ENCODE data around the gene TUBB2B. TPM values are rescaled to one million over a fixed set of nuclear protein-coding genes. Genes with fewer than 3 reads are reported as not detected.

The TUBB2B gene
- polyA plus RNA-seq, 3 donors: 0.15 to 3.5 TPM; not detected in 1

- peaks cover 0 to 18% of the 10 kb centered on the region in 2 donors for H3K27me3 ChIP-seq (ENCODE audit: control insufficient read depth in 2 of 2, insufficient read depth in 2 of 2, low read length in 2 of 2)
- no peaks in the 10 kb centered on the region for H3K9me3 Mint-ChIP-seq
- no peak overlapping the region for H3K4me3 ChIP-seq (replicated peaks in 1 of 3; ENCODE audit: low read depth in 2 of 3, low read length in 3 of 3)
- intact Hi-C loops (cut with micrococcal nuclease): no loop called here
- H3K9ac ChIP-seq (ENCODE audit: insufficient read depth, low read length, poor library complexity, severe bottlenecking): no peak overlapping the region
- WGBS (ENCODE audit: insufficient coverage): 100% methylated on average over 1 of the region's 2 CpGs
- no peak overlapping the region for H3K27ac ChIP-seq (ENCODE audit: low read depth in 1 of 2, low read length in 2 of 2)
- H3K4me2 ChIP-seq (replicated peaks; ENCODE audit: extremely low read depth, low read length, poor library complexity, severe bottlenecking): no peak overlapping the region
- peaks cover 3% of the 10 kb centered on the region for H3K4me1 Mint-ChIP-seq
- no peak for TF ChIP-seq CTCF (IDR thresholded peaks at IDR 0.05)
- H3K9me3 ChIP-seq (replicated peaks in 1 of 2; ENCODE audit: control insufficient read depth in 1 of 2, insufficient read depth in 1 of 2, low read length in 2 of 2): no peaks in the 10 kb centered on the region
- no peaks in the 10 kb centered on the region for H3K36me3 ChIP-seq (replicated peaks in 1 of 2; ENCODE audit: control insufficient read depth in 1 of 2, insufficient read depth in 2 of 2, low read length in 2 of 2)
- H3K27ac Mint-ChIP-seq: no peak overlapping the region
- H4K20me1 ChIP-seq (ENCODE audit: insufficient read depth, low read length): no peaks in the 10 kb centered on the region
- no peak for DNase-seq
- no peaks in the 10 kb centered on the region for H3K79me2 ChIP-seq (ENCODE audit: insufficient read depth, low read length)
- H3K36me3 Mint-ChIP-seq: no peaks in the 10 kb centered on the region
- H2AFZ ChIP-seq (ENCODE audit: insufficient read depth, low read depth, low read length, poor library complexity, severe bottlenecking): no peak overlapping the region
- H3K4me3 Mint-ChIP-seq: no peak overlapping the region
- H3K27me3 Mint-ChIP-seq (ENCODE audit: low read depth in 3 of 3): peaks cover 12 to 33% (median 20%) of the 10 kb centered on the region in 3 donors
- no peaks in the 10 kb centered on the region for H3K4me1 ChIP-seq (ENCODE audit: control insufficient read depth in 1 of 2, insufficient read depth in 2 of 2, low read length in 2 of 2)
Observed at GRCh38 chr6:3213334-3213695, 14.1 kb downstream of the TUBB2B start.

GRCh38 chr6:3212261-3212660 is 15.2 kb downstream of the TUBB2B start:
- no peak for TF ChIP-seq CTCF (IDR thresholded peaks at IDR 0.05)
- H3K27ac Mint-ChIP-seq: no peak overlapping the region
- intact Hi-C loops (cut with micrococcal nuclease): no loop called here
- no peaks in the 10 kb centered on the region for H3K9me3 Mint-ChIP-seq
- H3K4me3 Mint-ChIP-seq: no peak overlapping the region
- H3K4me1 ChIP-seq (ENCODE audit: control insufficient read depth in 1 of 2, insufficient read depth in 2 of 2, low read length in 2 of 2): no peaks in the 10 kb centered on the region
- H3K9ac ChIP-seq (ENCODE audit: insufficient read depth, low read length, poor library complexity, severe bottlenecking): no peak overlapping the region
- WGBS (ENCODE audit: insufficient coverage): 96% methylated on average over 6 of the region's 6 CpGs
- no peak overlapping the region for H3K4me3 ChIP-seq (replicated peaks in 1 of 3; ENCODE audit: low read depth in 2 of 3, low read length in 3 of 3)
- no peaks in the 10 kb centered on the region for H3K36me3 ChIP-seq (replicated peaks in 1 of 2; ENCODE audit: control insufficient read depth in 1 of 2, insufficient read depth in 2 of 2, low read length in 2 of 2)
- H4K20me1 ChIP-seq (ENCODE audit: insufficient read depth, low read length): no peaks in the 10 kb centered on the region
- H3K4me2 ChIP-seq (replicated peaks; ENCODE audit: extremely low read depth, low read length, poor library complexity, severe bottlenecking): no peak overlapping the region
- no peak overlapping the region for H2AFZ ChIP-seq (ENCODE audit: insufficient read depth, low read depth, low read length, poor library complexity, severe bottlenecking)
- peaks cover 18 to 36% (median 20%) of the 10 kb centered on the region in 3 donors for H3K27me3 Mint-ChIP-seq (ENCODE audit: low read depth in 3 of 3)
- no peak overlapping the region for H3K27ac ChIP-seq (ENCODE audit: low read depth in 1 of 2, low read length in 2 of 2)
- DNase-seq: no peak
- H3K27me3 ChIP-seq (ENCODE audit: control insufficient read depth in 2 of 2, insufficient read depth in 2 of 2, low read length in 2 of 2): peaks cover 0 to 21% of the 10 kb centered on the region in 2 donors
- no peaks in the 10 kb centered on the region for H3K79me2 ChIP-seq (ENCODE audit: insufficient read depth, low read length)
- H3K9me3 ChIP-seq (replicated peaks in 1 of 2; ENCODE audit: control insufficient read depth in 1 of 2, insufficient read depth in 1 of 2, low read length in 2 of 2): no peaks in the 10 kb centered on the region
- H3K4me1 Mint-ChIP-seq: peaks cover 3% of the 10 kb centered on the region
- H3K36me3 Mint-ChIP-seq: no peaks in the 10 kb centered on the region

All from CD14-positive monocyte (primary cell).